Aortic smooth muscle cell (primary cell): ENCODE data around the gene SNAPC4. TPM values are rescaled to one million over a fixed set of nuclear protein-coding genes. Genes with fewer than 3 reads are reported as not detected.

Experiments
- total RNA-seq: library from RNA; depleted of rRNA; stranded (reverse); fragments of >200 nt; gene quantifications from 2 replicates; pipeline ENCODE4 v1.2.3, GENCODE V29; 2014

The SNAPC4 gene, protein sequence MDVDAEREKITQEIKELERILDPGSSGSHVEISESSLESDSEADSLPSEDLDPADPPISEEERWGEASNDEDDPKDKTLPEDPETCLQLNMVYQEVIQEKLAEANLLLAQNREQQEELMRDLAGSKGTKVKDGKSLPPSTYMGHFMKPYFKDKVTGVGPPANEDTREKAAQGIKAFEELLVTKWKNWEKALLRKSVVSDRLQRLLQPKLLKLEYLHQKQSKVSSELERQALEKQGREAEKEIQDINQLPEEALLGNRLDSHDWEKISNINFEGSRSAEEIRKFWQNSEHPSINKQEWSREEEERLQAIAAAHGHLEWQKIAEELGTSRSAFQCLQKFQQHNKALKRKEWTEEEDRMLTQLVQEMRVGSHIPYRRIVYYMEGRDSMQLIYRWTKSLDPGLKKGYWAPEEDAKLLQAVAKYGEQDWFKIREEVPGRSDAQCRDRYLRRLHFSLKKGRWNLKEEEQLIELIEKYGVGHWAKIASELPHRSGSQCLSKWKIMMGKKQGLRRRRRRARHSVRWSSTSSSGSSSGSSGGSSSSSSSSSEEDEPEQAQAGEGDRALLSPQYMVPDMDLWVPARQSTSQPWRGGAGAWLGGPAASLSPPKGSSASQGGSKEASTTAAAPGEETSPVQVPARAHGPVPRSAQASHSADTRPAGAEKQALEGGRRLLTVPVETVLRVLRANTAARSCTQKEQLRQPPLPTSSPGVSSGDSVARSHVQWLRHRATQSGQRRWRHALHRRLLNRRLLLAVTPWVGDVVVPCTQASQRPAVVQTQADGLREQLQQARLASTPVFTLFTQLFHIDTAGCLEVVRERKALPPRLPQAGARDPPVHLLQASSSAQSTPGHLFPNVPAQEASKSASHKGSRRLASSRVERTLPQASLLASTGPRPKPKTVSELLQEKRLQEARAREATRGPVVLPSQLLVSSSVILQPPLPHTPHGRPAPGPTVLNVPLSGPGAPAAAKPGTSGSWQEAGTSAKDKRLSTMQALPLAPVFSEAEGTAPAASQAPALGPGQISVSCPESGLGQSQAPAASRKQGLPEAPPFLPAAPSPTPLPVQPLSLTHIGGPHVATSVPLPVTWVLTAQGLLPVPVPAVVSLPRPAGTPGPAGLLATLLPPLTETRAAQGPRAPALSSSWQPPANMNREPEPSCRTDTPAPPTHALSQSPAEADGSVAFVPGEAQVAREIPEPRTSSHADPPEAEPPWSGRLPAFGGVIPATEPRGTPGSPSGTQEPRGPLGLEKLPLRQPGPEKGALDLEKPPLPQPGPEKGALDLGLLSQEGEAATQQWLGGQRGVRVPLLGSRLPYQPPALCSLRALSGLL (N-terminal part only)
- 4.9 and 6.5 TPM in 2 replicates for total RNA-seq

DNA sequence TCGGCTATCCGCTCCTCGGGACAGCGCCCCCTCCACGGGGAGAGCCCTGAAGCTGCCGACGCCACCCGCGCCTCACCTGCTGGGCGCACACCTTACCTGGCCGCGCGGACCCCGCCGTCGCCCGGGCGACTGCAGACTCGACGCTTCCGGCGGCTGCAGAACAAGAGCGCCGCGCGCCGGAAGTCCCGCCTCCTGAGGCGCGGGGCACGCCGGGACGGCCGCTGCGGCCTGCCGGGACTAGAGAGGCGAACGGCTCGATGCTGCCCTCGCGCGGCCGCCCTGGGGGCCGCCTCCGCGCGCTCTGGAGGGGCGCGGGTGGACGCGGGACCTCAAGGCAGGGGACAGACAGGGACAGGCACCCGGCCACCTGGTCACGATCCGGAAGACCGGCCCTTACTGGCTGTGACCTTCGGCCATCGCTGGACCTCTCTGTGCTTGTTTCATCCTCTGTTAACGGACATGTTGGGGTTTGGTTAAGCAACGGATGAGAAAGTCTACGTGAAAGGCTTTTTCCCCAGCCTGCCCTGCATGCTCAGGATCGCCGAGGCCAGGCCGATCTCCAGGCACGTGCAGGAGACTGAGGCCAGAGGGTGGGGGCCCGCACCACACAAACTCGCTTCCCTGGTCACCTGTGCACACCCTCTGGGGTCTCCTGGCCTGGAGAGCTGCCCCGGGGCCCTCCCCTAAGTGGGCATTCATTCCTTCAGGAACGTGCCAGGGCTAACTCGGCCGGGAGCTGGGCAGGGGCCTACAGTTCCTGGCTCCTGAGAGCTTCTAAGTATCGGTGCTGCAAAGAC, at the start of gene SNAPC4:
Gene SNAPC4 (minus strand): TSS at position 133 of the 797 bp plus-strand sequence. CDS start 1,742 bp downstream, outside the sequence.

DNA sequence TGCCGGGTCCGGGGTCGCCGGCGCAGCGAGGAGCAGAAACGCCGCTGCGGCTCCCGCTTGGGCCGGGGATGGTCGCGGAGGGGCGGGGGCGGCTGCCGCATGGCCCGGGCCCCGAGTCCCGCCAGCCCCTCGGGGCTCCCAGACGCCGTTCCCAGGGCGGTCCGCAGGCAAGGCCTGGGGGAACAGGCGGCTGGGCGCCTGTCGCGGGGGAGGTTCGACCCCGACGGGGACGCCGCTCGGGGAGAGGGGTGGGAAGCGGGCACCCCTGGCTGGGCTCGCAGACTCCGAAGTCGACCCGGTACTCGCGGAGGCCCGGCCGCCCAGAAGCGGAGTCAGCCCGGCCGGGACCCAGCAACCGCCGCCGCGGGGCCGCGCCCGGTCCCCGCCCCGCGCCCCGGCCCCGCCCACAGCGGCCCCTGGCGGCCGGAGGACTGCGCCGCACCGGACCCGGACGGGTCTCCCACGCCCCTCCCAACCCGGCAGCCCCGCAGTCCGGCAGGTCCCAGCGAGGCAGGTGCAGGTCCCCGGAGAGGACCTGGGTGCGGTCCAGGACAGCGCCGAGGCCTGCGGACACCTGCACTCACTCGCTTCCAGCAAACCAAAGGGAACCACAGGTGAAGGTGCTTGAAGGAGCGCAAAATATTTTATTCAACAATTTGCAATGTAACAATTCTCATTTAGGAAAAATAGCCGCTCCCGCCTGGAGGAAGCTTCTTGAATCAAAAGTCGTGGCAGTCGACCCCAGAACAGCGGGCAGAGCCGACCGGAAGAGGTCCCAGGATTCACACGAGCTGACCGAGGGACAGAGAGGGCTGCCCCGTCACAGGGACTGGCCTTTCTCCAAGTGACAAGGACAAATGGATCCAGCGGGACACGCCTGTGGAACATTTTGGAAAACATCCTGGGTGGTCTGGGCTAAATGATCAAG, 39.8 kb upstream of the SNAPC4 start, which contains the start of gene INPP5E:
Gene INPP5E (minus strand): TSS at position 365 of the 928 bp plus-strand sequence. CDS start 426 bp downstream, outside the sequence.

DNA sequence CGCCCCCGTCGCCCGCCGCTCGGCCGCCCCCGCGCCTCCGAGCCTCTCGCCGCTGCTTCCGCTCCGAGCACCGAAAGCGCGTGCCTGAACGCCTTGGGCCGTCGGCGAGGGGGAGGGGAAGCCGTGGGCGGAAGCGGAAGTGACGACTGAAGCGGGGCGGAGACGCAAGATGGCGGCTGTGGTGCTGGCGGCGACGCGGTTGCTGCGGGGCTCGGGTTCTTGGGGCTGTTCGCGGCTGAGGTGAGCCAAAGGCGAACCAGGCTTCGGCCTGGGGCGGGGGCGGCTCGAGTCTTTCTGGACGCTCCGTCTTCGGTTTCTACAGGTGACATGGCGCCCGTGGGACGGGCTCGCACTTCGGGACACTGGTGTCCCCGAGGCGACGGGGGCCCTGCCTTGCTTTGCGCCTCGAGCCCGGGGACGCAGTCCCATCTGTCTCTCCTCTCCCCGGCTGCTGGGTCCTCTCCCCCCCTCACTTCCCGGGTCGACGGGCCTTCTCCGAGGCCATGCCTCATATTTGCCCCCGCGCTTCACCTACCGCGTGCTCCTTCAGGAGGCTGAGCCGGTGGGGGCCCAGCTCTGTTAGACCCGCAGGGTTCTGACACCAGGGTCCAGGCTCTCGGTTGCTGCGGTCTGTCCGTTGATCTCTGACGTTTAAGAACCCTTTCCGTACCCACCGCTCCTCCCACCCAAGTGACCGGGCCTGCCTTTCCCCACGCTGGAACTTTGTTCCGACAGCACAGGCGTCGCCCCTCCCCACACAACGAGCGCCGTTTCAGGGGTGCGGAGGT, 10.7 kb upstream of the SNAPC4 start, which contains the start of the genes ENTR1 and PMPCA:
Gene ENTR1 (minus strand): TSS at position 115 of the 788 bp plus-strand sequence. CDS start 217 bp downstream, outside the sequence.
Gene PMPCA (plus strand): TSS at position 159 of the 788 bp plus-strand sequence. CDS start 11 bp downstream, at position 170.

DNA sequence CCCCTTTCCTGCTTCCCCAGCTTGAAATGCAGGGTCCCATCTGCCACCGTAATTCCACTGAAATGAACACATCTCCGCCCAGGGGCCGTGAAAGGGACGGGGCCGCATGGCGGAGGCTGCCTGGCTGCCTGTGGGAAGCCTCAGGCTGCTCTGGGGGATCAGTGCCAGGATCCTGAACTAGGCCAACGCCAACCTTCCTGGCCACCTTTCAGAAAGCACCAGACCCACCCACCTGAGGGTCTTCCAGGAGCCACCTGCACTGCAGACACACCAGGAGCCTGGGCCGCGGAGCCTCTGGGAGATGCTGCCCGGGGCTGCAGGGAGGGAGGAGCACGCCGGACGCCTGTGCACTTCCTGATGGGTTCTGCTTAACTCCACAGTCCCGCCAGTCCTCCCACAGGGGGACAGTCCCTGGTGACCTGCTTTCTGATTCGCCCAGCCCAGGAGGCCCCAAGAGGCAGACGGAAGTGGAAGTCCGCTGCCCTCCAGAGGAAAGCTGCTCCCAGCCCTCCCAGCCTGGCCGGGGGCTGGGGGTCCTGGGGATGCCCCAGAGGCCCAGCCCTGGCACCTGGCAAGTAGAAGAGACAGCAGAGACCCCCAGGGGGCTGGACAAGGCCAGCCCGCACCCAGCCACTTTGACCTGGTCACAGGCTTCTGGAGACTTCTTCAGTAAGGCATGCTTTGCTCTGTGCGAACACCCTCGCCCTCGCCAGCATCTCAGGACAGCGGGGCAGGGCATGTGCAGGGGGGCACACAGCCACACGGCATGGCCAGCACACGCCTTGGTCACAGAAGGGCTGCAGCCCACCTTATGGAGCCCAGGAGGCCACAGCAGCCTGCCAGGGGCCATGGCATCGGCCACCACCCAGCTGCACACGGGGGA, 26.4 kb downstream of the SNAPC4 start, which contains the start of gene CARD9:
Gene CARD9 (minus strand): TSS at position 370 of the 883 bp plus-strand sequence. CDS start 1,591 bp downstream, outside the sequence.

DNA sequence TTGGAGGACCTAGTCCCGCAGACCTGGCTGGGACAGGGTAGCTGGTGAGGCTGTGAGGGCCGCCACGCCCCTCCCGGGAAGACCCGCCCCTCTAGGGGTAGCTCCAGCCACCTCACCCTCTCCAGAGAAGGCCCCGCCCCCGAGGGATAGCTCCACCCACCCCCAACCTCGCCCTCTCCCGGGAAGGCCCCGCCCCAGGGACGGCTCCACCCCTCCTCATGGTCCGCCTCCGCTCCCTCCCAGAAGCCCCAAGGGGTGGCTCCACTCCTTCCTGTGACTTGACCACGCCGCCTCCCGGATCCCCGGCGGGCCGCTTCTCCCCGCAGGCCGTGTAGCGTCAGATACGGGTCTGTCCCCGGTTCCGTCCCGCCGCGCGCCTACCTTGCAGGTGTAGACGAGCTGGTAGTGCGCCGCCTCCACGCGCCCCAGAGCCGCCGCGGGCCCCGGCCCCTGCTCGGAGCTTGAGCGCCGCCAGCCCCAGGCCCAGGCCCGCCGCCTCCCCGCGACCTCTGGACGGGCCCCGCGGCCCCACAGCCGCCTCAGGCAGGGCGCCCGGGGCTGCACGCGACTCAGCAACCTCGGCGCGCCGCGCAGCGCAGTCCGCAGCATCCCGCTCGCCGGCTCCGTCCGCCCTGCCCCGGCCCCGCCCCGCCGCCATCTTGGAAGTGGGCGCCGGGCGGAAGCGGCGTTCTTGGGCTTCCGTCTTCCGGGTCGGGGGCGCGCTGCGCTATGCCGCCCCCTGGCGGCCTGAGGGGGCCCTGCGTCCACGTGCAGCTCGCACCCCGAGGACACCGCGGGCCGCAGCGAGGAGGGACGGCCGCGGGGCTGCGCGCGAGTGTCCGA, 36.6 kb downstream of the SNAPC4 start, which contains the start of gene DNLZ:
Gene DNLZ (minus strand): TSS at position 639 of the 843 bp plus-strand sequence. CDS start 30 bp downstream, at position 609.

Other genes with a start within 250 kb of the SNAPC4 start
- not detected in 2 replicates for gene LHX3, start 195.0 kb downstream of the SNAPC4 start, total RNA-seq
- gene QSOX2, start 154.4 kb downstream of the SNAPC4 start, total RNA-seq = 8.6 and 9.9 TPM in 2 replicates
- under 0.01 TPM in 2 replicates for gene CCDC187, start 96.1 kb downstream of the SNAPC4 start, total RNA-seq
- 41.7 and 50.7 TPM in 2 replicates for gene GPSM1, start 72.6 kb downstream of the SNAPC4 start, total RNA-seq
- gene DNLZ, start 36.4 kb downstream of the SNAPC4 start, total RNA-seq = 9.9 and 16.5 TPM in 2 replicates
- gene CARD9, start 26.5 kb downstream of the SNAPC4 start, total RNA-seq = 2.6 and 4.1 TPM in 2 replicates
- 22.9 and 24.6 TPM in 2 replicates for gene ENTR1, start 10.4 kb upstream of the SNAPC4 start, total RNA-seq
- 31.4 and 37.7 TPM in 2 replicates for gene PMPCA, start 10.5 kb upstream of the SNAPC4 start, total RNA-seq
- gene INPP5E, start 39.7 kb upstream of the SNAPC4 start, total RNA-seq = 5.2 and 5.3 TPM in 2 replicates
- gene SEC16A, start 82.9 kb upstream of the SNAPC4 start, total RNA-seq = 18.2 and 24.9 TPM in 2 replicates
- gene NOTCH1, start 145.9 kb upstream of the SNAPC4 start, total RNA-seq = 23.5 and 39.6 TPM in 2 replicates